Measurements from ENCODE around the gene SEC23A.

Gene SEC23A

GRCh38 chr14:38982278-38982677 lies 120.8 kb downstream of the SEC23A start:
- DNase-seq: no peak

Data from activated CD8-positive, alpha-beta memory T cell treated with anti-CD3 and anti-CD28 coated beads, Interleukin-2, amount 50 U/mL, for 48 hours (primary cell).